Mesenchymal stem cell (in vitro differentiated cells and primary cell): ENCODE results near the gene SAMHD1.

ENCODE experiments used
- DNase-seq: peaks from one replicate; pipeline ENCODE4 v3.0.0-alpha.2; 2013
- H2AFZ ChIP-seq: one replicate; pipeline ENCODE4 v1.6.1; 2013; ENCODE audit warnings: low read depth, mild to moderate bottlenecking, control low read depth, inconsistent platforms, low read length, moderate library complexity
- H2AK5ac ChIP-seq: 2 replicates; pipeline ENCODE4 v1.6.1; 2013; ENCODE audit warnings: low read length, moderate library complexity, mild to moderate bottlenecking, inconsistent platforms; ENCODE audit not compliant: severe bottlenecking
- H2BK120ac ChIP-seq: one replicate; pipeline ENCODE4 v1.6.1; 2013; ENCODE audit warnings: low read depth, mild to moderate bottlenecking, inconsistent platforms, low read length, moderate library complexity
- H2BK12ac ChIP-seq, 2 experiments: one replicate each; pipeline ENCODE4 v1.6.1; 2013; ENCODE audit warnings: inconsistent platforms in 2 of 2, low read length in 2 of 2, mild to moderate bottlenecking in 2 of 2, moderate library complexity in 2 of 2, control low read depth in 1 of 2
- H2BK15ac ChIP-seq: one replicate; pipeline ENCODE4 v1.6.1; 2013; ENCODE audit warnings: mild to moderate bottlenecking, low read depth, inconsistent platforms; ENCODE audit not compliant: poor library complexity, severe bottlenecking
- H2BK5ac ChIP-seq: 2 replicates; pipeline ENCODE4 v1.6.1; 2013; ENCODE audit warnings: low read depth, mild to moderate bottlenecking, low read length, control low read depth, inconsistent platforms; ENCODE audit not compliant: poor library complexity, severe bottlenecking
- H3K14ac ChIP-seq, 2 experiments: one replicate each; pipeline ENCODE4 v1.6.1; 2013; ENCODE audit warnings: inconsistent platforms in 2 of 2, low read length in 2 of 2, control low read depth in 1 of 2, mild to moderate bottlenecking in 1 of 2, moderate library complexity in 1 of 2
- H3K18ac ChIP-seq, 2 experiments: one replicate each; pipeline ENCODE4 v1.6.1; 2013; ENCODE audit warnings: inconsistent platforms in 2 of 2, low read length in 2 of 2, control low read depth in 1 of 2, low read depth in 1 of 2, mild to moderate bottlenecking in 1 of 2
- H3K23ac ChIP-seq, 2 experiments: one replicate each; pipeline ENCODE4 v1.6.1; 2013; ENCODE audit warnings: inconsistent platforms in 2 of 2, low read length in 2 of 2, mild to moderate bottlenecking in 2 of 2, moderate library complexity in 2 of 2, control low read depth in 1 of 2
- H3K27ac ChIP-seq: 2 replicates; pipeline ENCODE4 v1.5.1; 2013; ENCODE audit warnings: mild to moderate bottlenecking, moderate library complexity, low read length, control low read depth, inconsistent platforms; ENCODE audit not compliant: poor library complexity, severe bottlenecking
- H3K27me3 ChIP-seq, 2 experiments: 2 replicates each; pipeline versions ENCODE4 v1.6.1 to v1.7.0; 2013; ENCODE audit warnings: low read length in 2 of 2, mild to moderate bottlenecking in 2 of 2, moderate library complexity in 2 of 2, control low read depth in 1 of 2, inconsistent platforms in 1 of 2; ENCODE audit not compliant: control insufficient read depth in 1 of 2, insufficient read depth in 1 of 2
- H3K36me3 ChIP-seq, 2 experiments: 2 replicates each; pipeline versions ENCODE4 v1.6.1 to v1.7.0; 2013; ENCODE audit warnings: low read length in 2 of 2, control low read depth in 1 of 2, inconsistent platforms in 1 of 2, low read depth in 1 of 2, mild to moderate bottlenecking in 1 of 2; ENCODE audit not compliant: insufficient read depth in 2 of 2, control insufficient read depth in 1 of 2
- H3K4ac ChIP-seq, 2 experiments: one replicate each; pipeline ENCODE4 v1.6.1; 2013; ENCODE audit warnings: inconsistent platforms in 2 of 2, low read length in 2 of 2, mild to moderate bottlenecking in 2 of 2, moderate library complexity in 2 of 2, control low read depth in 1 of 2, low read depth in 1 of 2
- H3K4me1 ChIP-seq: 2 replicates; pipeline ENCODE4 v1.6.1; 2013; ENCODE audit warnings: low read depth, low read length, control low read depth; ENCODE audit not compliant: control insufficient read depth, insufficient read depth
- H3K4me2 ChIP-seq: 2 replicates; pipeline ENCODE4 v1.6.1; 2013; ENCODE audit warnings: low read length, mild to moderate bottlenecking, inconsistent platforms; ENCODE audit not compliant: poor library complexity, severe bottlenecking
- H3K4me3 ChIP-seq, 2 experiments: 2 replicates each; pipeline versions ENCODE4 v1.5.1 to v1.7.0; 2013; ENCODE audit warnings: low read length in 2 of 2, mild to moderate bottlenecking in 2 of 2, control low read depth in 1 of 2, low read depth in 1 of 2; ENCODE audit not compliant: insufficient read depth in 1 of 2
- H3K79me1 ChIP-seq: replicated peaks from 2 replicates; pipeline ENCODE4 v1.6.1; 2013; ENCODE audit warnings: mild to moderate bottlenecking, control low read depth, low read length, inconsistent platforms; ENCODE audit not compliant: poor library complexity, severe bottlenecking
- H3K9ac ChIP-seq: 2 replicates; pipeline ENCODE4 v1.7.0; 2013; ENCODE audit warnings: mild to moderate bottlenecking, low read length, moderate library complexity
- H3K9me3 ChIP-seq: 2 replicates; pipeline ENCODE4 v1.7.0; 2013; ENCODE audit warnings: mild to moderate bottlenecking, low read length; ENCODE audit not compliant: control insufficient read depth
- H4K8ac ChIP-seq: one replicate; pipeline ENCODE4 v1.6.1; 2013; ENCODE audit warnings: inconsistent platforms, mild to moderate bottlenecking, low read length, moderate library complexity
- H4K91ac ChIP-seq: one replicate; pipeline ENCODE4 v1.6.1; 2013; ENCODE audit warnings: mild to moderate bottlenecking, low read length, inconsistent platforms
- WGBS: methylation state at CpG from one replicate; pipeline ENCODE4 v1.1.7; 2013; ENCODE audit warnings: mixed read lengths; 5-methylcytosine and 5-hydroxymethylcytosine counted together

The SAMHD1 gene

GRCh38 chr20:36871640-36872570 lies 79.6 kb downstream of the SAMHD1 start:
- Histone ChIP-seq H3K4ac (no peak overlapping the region), H3K4me3 (no peak overlapping the region), H3K27me3 (no peaks in the 10 kb centered on the region), H2BK5ac (no peak overlapping the region), H3K23ac (no peak overlapping the region), H3K4me1 (peaks cover 10% of the 10 kb centered on the region), H2BK120ac (no peak overlapping the region), H3K36me3 (no peaks in the 10 kb centered on the region), H2AK5ac (no peak overlapping the region), H3K18ac (no peak overlapping the region), H3K9ac (no peak overlapping the region), H4K8ac (no peak overlapping the region), H3K14ac (no peak overlapping the region), H3K79me1 (no peaks in the 10 kb centered on the region), H4K91ac (peak overlapping the region; percentile 11), H3K27ac (no peak overlapping the region), H2BK15ac (no peak overlapping the region), H2AFZ (no peak overlapping the region), H2BK12ac (no peak overlapping the region), H3K4me2 (no peak overlapping the region), H3K9me3 (no peaks in the 10 kb centered on the region)
- no peak for DNase-seq
- 88% methylated on average over 13 of the region's 16 CpGs for WGBS

DNA sequence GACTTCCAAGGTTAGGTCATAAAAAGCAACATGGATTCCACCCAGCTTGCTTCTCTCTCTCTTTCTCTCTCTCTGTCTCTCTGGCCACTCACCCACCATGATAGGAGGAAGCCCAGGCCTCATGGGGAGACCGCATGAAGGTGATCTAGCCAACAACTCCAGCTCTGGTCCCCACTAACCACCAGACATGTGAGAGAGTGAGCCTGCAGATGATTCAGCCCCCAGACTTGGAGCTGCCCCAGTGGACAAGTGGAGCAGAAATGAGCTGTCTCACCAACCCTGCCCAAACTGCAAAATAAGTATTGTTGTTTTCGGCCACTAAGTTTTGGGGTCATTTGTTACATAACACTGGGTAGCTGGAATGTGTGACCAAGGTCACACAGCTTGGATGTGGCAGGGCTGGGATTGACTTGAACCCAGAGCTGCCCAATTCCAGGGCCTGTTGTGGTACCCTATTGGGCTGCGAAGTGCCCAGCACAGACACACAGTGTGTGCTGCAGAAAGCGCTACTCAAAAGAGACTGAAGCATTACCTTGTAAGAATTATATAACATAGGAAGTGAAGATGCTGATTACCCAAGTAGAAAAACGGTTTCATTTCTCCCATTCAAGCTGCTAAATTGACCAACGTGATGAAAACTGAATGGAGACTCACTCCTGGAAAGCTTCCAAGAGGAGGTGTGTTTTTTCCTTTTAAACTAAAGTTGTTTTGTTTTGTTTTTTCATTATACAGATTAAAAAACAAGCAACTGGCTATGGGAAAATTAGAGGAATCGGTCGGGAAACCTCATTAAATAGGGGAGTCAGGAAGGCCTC lies 84.6 kb downstream of the SAMHD1 start:
- DNase-seq, result no peak
- Histone ChIP-seq H2BK5ac (no peak overlapping the region), H3K4me3 (no peak overlapping the region), H3K4me1 (peaks cover 24% of the 10 kb centered on the region), H3K27me3 (no peaks in the 10 kb centered on the region), H3K9ac (peak overlapping the region; percentile 24), H3K4ac (no peak overlapping the region), H2BK120ac (no peak overlapping the region), H2BK12ac (no peak overlapping the region), H3K79me1 (no peaks in the 10 kb centered on the region), H2BK15ac (no peak overlapping the region), H3K23ac (no peak overlapping the region), H3K14ac (no peak overlapping the region), H3K36me3 (no peaks in the 10 kb centered on the region), H4K8ac (no peak overlapping the region), H3K9me3 (no peaks in the 10 kb centered on the region), H3K27ac (no peak overlapping the region), H3K18ac (no peak overlapping the region), H2AK5ac (no peak overlapping the region), H4K91ac (no peak overlapping the region), H2AFZ (no peak overlapping the region), H3K4me2 (no peak overlapping the region)
- 98% methylated on average over 7 of the region's 8 CpGs for WGBS

- DNase-seq, result no peak
- Histone ChIP-seq H2BK15ac (no peak overlapping the region), H3K27me3 (no peaks in the 10 kb centered on the region), H3K36me3 (no peaks in the 10 kb centered on the region), H2BK12ac (no peak overlapping the region), H2BK120ac (no peak overlapping the region), H2AK5ac (peak overlapping the region; percentile 65), H3K4me3 (no peak overlapping the region), H4K91ac (no peak overlapping the region), H3K9me3 (no peaks in the 10 kb centered on the region), H3K4me1 (peaks cover 30% of the 10 kb centered on the region), H4K8ac (no peak overlapping the region), H2AFZ (no peak overlapping the region), H3K79me1 (no peaks in the 10 kb centered on the region), H3K23ac (no peak overlapping the region), H3K4me2 (no peak overlapping the region), H3K9ac (peak overlapping the region; percentile 0), H2BK5ac (no peak overlapping the region), H3K27ac (no peak overlapping the region), H3K18ac (no peak overlapping the region), H3K14ac (no peak overlapping the region), H3K4ac (no peak overlapping the region)
- 89% methylated on average over 7 of the region's 7 CpGs for WGBS
Measured at GRCh38 chr20:36866164-36866563, 85.3 kb downstream of the SAMHD1 start.

- Histone ChIP-seq H3K23ac (no peak overlapping the region), H3K36me3 (peaks cover 3 to 4% of the 10 kb centered on the region in 2 experiments), H3K27ac (no peak overlapping the region), H3K4me3 (no peak overlapping the region), H2AFZ (no peak overlapping the region), H3K4me1 (peaks cover 34% of the 10 kb centered on the region), H3K9ac (no peak overlapping the region), H4K91ac (no peak overlapping the region), H2BK5ac (no peak overlapping the region), H2AK5ac (peak overlapping the region; percentile 65), H2BK120ac (no peak overlapping the region), H2BK15ac (no peak overlapping the region), H3K14ac (no peak overlapping the region), H3K4ac (no peak overlapping the region), H4K8ac (no peak overlapping the region), H3K18ac (no peak overlapping the region), H3K79me1 (peaks cover 3% of the 10 kb centered on the region), H3K4me2 (no peak overlapping the region), H2BK12ac (no peak overlapping the region), H3K9me3 (no peaks in the 10 kb centered on the region), H3K27me3 (no peaks in the 10 kb centered on the region)
- no peak for DNase-seq
Measured at GRCh38 chr20:36865861-36866149, 85.7 kb downstream of the SAMHD1 start.
